NCI-H345 treated with DMSO at 0.1 percent for 48 hours (cell line): ENCODE data around the gene ATG2A.

ENCODE experiments used
- DNase-seq: peaks from one replicate; lab custom pipeline; 2025; ENCODE audit not compliant: unreplicated experiment; lab: John Stamatoyannopoulos, UW

The ATG2A gene

DNA sequence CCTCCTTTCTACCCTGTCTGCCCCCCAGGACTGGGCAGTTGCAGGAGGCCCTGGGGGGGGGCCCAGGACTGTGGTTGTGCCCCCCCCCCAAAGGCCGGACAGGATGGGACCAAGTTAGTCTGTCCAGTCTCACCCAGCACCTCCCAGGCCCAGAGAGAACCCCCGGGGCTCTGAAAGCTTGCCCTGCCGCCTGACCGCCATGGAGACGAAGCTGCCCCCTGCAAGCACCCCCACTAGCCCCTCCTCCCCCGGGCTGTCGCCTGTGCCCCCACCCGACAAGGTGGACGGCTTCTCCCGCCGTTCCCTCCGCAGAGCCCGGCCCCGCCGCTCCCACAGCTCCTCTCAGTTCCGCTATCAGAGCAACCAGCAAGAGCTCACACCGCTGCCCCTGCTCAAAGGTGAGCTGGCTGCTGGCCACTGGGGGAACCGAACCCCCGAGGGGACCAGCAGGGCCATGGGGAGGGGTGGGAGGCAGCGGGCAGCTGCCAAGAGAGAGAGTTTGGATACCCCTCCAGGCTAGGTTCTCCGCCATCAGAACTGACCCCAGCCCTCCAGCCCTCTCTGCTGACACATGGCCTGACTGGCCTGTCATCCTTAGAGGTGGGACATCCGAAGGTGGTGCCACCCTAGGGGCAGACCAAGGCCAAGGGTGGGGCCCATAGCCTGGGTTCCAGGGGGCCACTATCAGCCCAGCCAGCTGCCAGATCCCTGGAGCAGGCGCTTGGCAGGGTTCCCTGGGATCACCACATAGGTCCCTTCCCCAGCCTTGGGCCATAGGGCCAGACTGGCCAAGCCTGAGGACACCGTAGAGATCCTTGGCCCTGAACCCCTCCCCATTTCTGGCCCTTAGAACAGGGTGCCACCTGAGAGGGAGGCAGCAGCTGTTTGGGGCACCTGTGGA is 8.8 kb upstream of the ATG2A start:
- DNase-seq = no peak

DNA sequence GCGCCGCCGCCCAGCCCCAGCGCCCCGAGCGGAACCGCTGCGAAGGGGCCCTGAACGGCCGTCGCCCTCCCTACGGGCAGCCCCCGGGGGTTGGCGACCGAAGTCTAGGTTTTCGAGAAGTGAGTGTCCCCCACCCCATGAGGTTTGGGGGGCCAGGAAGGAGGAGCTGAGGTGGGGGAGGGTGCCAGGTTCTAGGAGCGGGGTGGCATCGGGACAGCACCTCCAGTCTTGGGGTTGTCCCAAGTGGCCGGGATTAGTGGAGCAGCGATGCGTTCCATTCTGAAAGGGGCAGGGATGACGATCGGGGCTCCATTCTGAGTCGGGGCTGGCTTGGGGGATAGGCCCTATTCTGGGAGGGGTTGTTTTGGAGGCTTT is 7.9 kb upstream of the ATG2A start:
- DNase-seq = no peak

DNA sequence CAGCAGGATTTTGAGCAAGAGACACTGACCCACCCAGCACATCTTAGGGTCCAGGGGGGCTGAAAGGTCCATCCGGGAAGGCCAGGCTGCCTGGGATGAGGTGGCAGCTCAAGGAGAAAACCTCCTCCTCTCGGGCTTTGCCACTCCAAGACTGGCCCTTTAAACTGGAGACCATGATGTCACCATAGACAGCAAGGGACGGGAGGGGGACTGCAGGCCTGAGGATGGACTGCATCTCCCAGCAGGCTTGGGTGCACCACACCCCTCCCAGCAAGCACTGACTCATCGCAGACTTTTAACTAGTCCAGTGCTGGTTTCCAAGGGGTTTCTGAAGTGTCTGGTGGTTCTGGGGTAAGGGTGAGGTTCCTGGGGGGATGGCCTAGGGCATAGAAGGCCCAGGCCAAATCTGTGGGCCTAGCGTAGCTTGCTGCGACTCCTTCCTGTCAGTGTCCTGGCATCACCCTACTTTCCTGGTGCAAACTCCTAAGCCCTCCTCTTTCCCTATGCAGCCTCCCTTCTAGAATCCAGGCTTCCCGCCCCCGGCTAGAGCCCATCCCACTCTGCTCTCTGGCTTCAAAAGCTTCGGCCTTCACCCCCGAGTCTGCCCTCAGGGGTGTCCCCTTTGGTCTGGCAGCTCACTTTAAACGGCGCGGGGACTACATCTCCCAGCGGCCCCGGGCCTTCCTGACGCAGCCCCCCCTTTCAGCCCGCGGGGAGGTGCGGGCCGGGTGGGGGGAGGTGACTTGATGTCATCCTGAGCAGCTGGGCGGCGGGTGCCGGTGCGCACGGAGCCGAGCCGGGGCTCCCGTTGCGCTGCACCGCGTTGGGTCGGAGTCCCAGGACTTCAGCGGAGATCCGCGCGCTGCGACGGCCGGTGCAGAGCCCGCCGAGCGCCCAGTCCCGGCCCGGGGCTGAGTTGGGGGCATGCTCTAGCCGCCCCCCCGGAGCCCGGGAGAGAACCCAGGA is 7.2 kb upstream of the ATG2A start, which contains the start of gene PPP2R5B:
TSS of gene PPP2R5B (plus strand) at position 746 of the 966 bp plus-strand sequence. CDS start 1,046 bp downstream, outside the sequence.
- DNase-seq = peak; percentile 73

DNA sequence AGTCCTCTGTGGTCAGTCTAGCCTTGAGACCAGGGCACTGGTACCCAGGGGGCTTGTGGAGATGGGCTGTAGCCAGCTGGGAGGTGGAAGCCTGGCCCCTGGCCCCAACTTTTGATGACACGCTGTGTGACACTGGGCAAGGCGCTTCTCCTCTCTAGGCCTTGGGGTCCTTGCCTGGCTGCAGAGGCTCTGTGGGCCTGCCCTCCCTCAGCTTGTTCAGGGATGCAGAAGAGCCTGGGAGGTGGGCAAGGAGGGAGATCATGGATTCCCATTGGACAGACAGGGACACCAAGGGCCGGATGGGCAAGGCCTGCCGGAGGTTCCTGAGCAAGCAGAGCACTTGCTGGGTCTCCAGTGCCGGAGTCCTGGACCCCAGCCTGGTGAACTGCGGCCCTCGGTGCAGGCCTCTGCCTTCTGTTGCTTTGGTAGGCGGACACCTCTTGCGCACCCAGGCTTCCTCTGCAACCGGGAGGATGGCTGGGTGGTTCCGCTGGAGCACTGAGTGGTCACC is 6.2 kb upstream of the ATG2A start:
- DNase-seq = no peak

DNA sequence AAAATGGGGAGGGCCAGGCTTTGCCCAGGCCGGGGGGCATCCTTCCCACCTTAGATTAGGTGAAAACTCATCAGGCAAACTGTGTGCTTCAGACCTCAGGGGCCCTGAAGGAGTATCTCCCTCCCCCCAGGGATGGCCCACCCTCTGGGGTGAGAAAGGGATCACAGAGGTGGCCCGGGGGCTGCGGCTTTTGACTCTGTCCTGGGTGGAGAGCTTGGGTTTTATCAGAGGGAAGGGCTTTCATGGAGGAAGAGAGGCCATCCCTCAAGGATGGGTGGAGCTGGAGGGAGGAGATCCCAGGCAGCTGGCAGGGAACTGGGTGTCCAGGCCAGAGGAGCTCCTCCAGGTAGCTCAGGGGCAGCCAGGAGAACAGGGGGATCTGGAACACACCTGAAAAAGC is 4.4 kb upstream of the ATG2A start:
- DNase-seq = no peak

DNA sequence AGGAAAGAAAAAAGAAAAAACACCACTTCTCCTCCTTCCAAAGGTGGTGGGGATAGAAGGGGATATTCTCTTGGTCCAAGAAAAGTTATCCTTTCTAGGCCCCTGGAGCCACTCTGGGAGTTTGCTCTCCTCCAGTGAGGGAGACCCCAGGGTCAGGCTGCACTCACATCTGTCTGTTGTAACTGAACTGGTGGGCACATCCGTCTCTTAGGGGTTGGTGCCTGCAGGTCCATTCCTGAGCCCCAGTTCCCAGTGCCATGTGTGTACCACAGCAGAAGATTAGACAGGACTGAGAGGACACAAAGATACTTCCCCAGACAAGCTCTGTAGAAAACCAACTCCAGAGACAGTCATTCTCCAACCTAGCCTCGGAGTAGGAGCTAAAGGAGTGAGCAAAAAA is 3.1 kb upstream of the ATG2A start:
- no peak for DNase-seq

DNA sequence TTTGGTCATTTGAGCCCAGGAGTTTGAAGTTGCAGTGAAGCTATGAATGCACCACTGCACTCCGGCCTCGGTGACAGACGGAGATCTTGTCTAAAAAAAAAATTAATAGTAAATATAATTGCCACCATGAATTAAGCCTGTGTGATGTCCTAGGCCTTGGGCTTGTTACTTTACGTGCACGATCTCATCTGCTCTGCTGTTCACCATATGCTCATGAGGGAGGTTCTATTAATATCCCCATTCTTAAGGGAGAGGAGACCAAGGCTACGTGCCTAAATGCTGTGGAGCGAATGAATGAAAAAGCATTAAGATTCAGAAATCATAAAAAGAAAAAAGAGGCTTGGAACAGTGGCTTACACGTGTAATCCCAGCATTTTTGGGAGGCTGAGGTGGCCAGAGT is 2.6 kb upstream of the ATG2A start:
- DNase-seq = no peak

DNA sequence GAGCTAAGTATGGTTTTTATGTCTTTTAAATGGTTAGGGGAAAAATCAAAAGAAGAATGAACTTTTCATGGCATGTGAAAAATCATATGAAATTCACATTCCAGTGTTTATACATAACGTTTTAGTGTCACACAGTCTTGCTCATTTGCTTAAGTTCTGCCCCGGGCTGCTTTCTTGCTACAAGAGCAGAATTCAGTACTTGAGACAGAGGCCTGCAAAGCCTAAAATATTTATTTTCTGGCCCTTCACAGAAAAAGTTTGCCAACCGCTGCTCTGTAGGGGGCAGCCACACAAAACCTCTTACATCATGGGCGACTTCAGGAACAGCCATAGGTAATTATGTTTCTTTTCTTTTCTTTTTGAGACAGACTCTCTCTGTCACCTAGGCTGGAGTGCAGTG is 1.0 kb upstream of the ATG2A start:
- DNase-seq = no peak

DNA sequence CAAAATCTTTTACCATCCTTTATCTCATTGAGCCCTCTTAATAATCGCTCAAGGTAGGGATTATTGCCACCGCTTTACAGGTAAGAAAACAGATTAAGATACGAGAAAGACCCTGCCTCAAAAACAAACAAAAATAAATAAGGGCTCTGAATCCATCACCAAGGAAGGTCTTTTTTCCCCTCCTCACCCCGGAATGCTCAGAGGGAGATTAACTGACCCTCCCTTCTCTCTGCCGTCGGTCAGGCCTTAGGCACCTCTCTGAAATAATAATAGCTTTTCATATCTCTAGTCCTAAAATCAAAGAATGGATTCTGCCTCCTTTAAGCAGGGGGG is 620 bp upstream of the ATG2A start:
- DNase-seq = no peak

DNA sequence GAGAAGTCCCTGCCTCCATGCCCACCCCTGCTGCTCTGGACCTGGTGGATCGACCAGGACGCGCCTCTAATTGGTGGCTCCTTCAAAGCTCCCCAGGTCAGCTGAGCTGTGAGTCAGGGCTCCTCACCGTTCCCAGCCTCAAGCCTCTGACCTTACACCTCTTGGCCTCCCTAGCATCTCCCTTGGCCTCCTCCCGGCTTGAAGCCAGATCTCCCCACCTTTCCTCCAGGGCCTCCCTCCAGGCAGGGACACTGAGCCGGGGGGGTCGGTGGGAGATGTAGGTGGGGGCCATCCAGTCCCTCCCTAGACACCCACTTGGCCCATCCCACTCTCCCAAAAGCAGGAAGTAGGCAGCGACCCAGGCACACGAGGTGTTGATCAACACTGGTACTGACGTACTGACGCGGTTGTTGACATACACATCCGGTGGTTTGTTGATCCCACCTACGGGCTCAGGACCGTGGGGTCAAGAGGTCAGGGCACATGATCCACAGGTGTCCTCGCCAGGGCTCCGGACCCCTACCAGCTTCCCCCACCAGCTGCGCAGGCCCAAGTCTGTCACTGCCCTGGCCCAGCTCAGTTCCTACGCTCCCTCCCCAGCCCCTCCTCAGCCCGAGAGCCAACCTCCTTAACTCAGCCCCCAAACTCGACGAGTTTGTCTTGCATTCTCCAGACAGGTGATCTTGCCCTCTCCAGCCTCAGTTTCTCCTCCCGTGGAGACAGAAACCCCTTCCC is 802 bp downstream of the ATG2A start:
- no peak for DNase-seq

DNA sequence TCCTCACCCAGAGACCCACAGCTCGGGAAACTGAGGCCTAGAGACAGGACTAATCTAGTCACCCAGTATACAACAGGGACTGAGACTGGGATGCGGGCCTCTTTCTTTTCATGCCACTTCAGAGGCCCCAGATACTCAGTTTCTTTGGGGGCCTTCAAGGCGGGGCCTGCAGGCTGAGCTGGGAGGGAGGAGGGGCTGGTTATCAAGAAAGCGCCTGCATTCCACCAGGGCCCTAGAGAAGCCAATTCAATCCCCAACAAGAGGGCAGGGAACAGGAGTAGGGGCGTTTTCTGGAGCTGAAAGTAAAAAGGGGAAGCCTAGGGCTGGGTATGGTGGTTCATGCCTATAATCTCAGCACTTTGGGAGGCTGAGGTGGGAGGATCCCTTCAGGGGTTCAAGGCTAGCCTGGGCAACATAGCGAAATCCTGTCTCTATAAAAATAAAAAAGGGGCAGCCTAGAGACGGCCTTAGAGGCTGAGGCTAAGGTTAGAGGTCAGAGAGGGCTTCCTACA is 1.6 kb downstream of the ATG2A start:
- DNase-seq = no peak

DNA sequence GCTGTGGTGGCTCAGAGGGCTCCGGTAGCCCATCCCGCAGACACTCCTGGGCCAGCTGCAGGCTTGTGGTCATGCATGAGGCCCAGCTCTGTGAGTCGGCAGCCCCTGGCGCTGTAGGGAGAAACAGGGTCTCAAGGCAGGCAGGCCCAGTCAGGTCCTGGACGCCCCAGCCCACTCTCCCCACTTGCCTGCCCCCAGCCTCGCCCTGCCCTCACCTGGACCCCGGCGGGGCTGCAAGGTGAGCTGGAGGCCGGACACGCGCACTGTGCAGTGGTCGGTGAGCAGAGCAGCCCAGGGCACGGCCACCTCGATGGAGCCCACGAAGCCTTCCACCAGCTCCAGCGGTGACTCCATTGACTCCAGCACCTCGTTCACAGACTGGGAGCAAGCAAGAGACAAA is 2.9 kb downstream of the ATG2A start:
- DNase-seq = no peak

DNA sequence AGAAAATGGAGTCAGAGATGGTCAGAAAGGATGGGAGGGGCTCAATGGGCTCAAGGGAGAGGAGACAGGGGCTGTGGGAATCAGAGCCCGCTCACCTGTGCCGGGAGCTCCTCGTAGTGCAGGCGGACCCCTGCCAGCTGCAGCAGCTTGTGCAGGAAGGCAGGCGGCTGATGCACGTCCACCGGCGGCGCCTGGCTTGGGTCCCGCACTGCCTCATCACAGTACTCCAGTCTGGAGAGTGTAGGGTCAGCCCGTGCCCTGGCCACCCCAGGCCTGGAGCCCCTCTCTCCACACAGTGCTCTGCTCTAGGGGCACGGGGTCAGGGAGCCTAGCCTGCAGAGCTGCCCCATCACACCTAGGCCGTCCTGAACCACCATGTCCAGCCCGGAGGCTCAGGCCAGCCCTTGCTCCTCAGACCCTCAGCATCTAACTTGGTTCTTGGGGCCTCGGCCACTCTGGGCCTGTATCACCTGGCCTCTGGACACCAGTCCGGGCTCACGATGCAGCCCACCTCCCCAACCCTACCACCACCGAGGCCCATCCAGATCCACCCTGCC is 3.8 kb downstream of the ATG2A start:
- DNase-seq = no peak

DNA sequence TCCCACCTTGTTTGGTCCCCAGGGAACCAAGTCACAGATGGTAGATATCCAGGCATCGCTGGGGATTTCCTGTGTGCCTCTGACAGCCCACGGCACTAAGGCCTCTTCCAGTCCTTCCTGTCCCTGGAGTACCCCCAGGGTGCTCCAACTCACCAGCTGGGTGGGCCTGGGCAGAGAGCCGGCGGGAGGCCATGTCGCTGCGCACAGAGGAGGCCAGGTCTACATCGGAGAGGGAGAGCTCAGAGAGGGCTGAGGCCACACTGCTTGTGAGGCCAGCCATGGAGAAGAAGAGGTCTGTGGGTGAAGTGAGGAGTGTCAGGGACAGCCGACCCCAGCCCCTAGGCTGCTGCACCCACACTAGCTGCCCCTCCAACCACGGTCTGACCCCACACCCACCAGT is 5.3 kb downstream of the ATG2A start:
- DNase-seq = no peak

DNA sequence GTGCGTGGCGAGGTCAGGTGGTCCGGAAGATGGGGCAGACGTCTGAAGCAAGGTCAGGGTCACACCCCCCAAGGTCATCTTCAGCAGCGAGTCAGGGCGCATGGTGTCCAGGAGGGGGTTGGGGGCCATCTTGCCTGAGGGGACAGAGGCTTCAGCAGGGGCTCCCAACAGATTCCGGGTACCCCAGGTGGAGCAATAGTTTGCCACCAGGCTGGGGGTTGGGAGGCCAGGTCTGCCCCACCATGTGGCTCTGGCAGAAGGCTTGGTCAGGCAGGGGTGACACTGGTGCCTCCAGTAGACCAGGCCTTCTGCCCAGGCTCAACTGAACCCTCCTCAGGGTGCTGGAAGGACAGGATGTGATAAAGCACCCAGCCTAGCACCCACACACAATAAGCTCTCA is 5.9 kb downstream of the ATG2A start:
- DNase-seq = no peak

DNA sequence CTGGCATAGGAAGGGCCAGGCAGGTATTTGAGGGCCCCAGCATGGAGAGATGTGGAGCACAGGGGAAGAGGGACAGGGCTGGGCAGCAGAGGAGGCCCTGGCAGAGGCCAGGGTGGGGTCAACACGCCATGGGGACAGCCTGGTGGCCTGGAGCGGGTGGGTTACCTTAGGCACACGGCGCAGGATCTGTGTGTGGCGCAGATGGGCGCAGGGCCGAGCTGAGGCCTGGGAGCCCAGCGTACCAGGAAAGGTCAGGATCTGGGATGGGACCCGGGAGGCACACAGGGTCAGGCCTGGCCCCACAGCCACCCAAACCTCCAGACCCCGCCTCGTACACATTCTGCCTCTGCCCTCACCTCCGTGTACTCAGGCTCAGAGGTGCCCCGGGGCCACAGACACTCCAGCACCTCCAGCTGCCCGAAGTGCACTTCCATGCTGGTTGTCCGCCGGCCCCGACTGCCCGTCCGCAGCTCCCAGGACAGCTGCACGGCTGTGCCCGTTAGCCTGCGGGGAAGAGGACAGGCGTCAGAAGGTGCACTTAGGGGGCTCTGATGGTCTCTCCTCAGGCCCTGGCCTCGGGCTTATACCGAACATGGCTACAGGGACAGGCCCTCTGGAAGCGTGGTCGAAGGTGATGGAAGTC is 6.4 kb downstream of the ATG2A start:
- DNase-seq = no peak

DNA sequence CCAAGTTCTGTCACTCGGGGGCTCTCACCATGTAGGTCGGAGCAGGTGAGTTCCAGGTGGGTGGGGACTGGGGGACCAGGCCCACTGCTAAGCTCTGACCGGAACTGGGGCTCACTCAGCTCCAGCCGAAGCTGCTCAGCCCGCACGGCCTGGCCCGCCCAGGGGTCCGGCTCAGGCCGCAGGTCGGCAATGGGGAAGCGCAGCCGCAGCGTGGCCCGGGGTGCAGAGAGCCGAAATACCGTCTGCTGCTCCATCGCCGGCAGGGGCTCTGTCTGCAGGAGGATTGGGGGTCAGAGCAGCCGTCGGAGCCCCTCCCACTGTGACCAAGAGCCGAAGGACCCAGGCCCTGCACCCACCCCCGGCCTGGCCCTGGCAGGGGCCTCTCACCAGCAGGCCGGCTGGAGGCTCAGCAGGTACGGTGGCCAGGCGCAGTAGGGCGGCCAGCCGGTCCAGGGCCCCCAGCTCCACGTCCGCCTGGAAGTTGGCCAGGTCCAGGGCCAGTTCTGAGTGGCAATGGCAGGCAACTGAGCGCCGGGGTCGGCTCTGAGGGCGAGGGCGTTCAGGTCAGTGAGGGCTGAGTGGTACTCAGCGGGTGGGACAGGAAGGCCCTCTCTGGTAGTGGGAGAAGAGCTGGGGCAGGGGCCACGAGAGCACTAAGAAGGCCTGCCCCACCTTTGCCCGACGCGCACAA is 7.2 kb downstream of the ATG2A start:
- DNase-seq = no peak

DNA sequence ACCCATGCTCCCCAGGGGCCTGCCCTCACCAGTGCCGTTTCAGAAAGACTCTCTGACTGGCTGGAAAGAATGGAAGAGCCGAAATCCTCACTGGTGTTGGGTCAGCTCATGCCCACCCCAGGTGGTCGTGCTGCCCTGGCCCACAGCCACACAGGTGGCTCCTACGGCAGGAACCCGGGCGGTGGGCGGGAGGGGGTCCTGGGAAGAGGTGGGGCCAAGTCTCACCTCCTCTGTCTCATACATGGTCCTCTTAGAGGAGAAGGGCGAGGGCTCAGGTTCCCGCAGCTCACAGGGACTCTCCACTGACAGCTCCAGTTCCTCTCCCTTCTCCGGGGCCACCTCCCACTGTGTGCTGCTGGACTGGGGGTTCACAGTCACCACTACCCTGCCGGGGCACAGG is 8.2 kb downstream of the ATG2A start:
- DNase-seq = no peak

DNA sequence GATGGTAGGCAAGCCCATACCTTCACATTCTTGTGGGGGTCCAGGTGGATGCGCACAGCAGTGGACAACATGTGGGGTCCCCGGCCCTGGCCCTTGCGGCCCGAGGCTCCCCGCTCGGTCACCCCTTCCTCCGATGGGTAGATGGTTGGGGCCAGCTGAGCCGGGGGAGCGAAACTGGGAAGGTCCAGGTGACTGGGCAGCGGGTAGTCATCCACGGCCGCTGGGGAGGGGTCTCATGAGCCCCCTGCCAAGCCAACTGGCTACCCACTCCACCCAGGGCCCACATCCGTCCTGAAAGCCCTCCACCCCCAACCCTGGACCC is 10.7 kb downstream of the ATG2A start:
- no peak for DNase-seq
